GM12891 (cell line): ENCODE results near the gene CHD9NB.

Source experiments
- DNase-seq: peaks from one replicate; pipeline ENCODE4 v3.0.0; 2011; ENCODE audit warnings: low spot score; ENCODE audit not compliant: insufficient read length
- FAIRE-seq: peaks from 2 replicates; lab custom pipeline; 2011; peaks lifted over from hg19 to GRCh38; lab: Jason Lieb, UNC
- PAX5 ChIP-seq: IDR thresholded peaks from 2 replicates; pipeline ENCODE4 v1.6.1; 2011; ENCODE audit warnings: low read length, moderate library complexity, mild to moderate bottlenecking; ENCODE audit not compliant: insufficient read depth, severe bottlenecking
- POLR2A ChIP-seq: IDR thresholded peaks from 2 replicates; pipeline ENCODE4 v1.6.1; 2011; ENCODE audit warnings: low read depth, low read length, control low read depth
- POLR2AphosphoS5 ChIP-seq: IDR thresholded peaks from 2 replicates; pipeline ENCODE4 v1.6.1; 2011; ENCODE audit warnings: low read depth, low read length, control low read depth
- POU2F2 ChIP-seq: IDR thresholded peaks from 2 replicates; pipeline ENCODE4 v1.6.1; 2011; ENCODE audit warnings: low read depth, mild to moderate bottlenecking, control low read depth, low read length, moderate library complexity
- SPI1 ChIP-seq: IDR thresholded peaks from 2 replicates; pipeline ENCODE4 v1.6.1; 2011; ENCODE audit warnings: low read depth, low read length, control low read depth
- TAF1 ChIP-seq: IDR thresholded peaks from 2 replicates; pipeline ENCODE4 v1.6.1; 2011; ENCODE audit warnings: low read depth, low read length, control low read depth

CHD9NB gene

GRCh38 chr16:52993179-52993578 is 59.5 kb downstream of the CHD9NB start:
- no peak for FAIRE-seq

GRCh38 chr16:52991572-52991971 is 61.1 kb downstream of the CHD9NB start:
- DNase-seq (no peak), FAIRE-seq (no peak)
- no peak for TF ChIP-seq POLR2AphosphoS5
- TF ChIP-seq TAF1: no peak
- TF ChIP-seq SPI1: no peak
- TF ChIP-seq POU2F2: no peak
- no peak for TF ChIP-seq PAX5
- TF ChIP-seq POLR2A: no peak

More at GRCh38 chr16:52993179-52993578, 59.5 kb downstream of the CHD9NB start:
- DNase-seq: no peak
- TF ChIP-seq POLR2A: no peak
- TF ChIP-seq PAX5: no peak
- TF ChIP-seq TAF1: no peak
- no peak for TF ChIP-seq POU2F2
- no peak for TF ChIP-seq POLR2AphosphoS5
- no peak for TF ChIP-seq SPI1
